GM21381 (cell line): ENCODE results near the gene FANCC.
A peak's percentile ranks its signal among the peaks of the same experiment; 100 is the strongest.
"Not testable (repeated sequence)": the region's sequence is repeated elsewhere in the genome, so short reads cannot be mapped to it uniquely, and the experiment has no call there.

Experiments
- ATAC-seq: cut with Tn5 transposase; IDR thresholded peaks from one replicate; pipeline ENCODE4 v1.9.1; 2021; ENCODE audit warnings: mild to moderate bottlenecking, moderate library complexity; ENCODE audit not compliant: unreplicated experiment

Gene FANCC

DNA sequence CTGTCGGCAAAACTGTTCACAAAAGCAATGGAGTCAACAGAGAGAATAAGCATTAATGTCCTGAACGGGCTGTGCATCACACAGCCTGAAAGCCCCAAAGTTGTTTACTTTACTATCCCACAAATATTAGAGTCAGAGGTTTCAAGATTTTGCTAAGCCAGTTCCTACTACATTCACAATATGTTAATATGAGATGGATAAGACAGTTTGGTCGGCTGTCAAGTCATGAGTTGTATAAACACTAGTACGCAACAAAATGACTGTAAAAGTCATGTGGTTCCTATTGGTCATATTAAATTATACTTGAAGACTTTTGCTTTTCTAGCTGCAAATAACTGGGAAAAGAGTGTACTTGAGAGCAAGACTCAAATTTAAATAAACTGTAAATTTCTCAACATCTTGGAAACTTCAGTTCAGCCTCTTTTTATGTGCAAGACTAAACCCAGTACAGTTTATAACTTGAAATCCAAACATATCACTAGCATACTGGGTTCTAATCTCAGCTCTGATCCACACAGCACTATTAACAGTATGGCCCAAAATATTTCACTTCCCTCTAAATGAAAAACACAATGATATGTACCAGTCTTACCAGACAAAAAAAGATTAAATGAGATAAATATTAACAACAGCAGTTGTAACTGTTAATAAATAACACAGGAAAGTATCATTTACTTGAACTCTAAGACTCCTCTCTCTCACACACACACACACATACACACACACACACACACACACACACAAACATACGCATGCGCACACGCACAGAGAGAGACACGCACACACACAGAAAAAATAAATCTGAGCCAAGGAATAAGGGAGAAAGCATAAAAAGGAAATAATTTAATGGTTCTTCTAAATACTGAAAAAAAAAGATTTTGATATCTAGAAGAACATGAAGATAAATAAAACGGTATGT, 33.1 kb downstream of the FANCC start:
- ATAC-seq: no peak

DNA sequence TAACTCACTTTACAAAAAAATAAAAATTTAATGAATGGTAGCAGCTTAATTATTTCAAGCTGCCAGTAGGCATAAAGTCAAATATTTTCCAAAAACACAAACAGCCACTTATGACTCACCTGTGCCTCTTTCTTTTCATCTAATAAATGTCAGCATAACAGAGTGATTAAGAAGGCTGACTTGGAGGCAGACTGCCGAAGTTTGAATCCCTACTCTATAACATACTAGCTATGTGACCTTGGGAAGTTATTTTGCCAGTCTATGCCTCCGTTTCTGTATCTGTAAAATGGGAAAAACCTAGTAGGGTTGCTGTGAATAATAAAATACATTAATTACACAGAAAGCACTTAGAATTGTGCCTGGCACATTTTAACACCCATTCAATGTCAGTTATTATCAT, 33.8 kb downstream of the FANCC start:
- ATAC-seq: no peak

DNA sequence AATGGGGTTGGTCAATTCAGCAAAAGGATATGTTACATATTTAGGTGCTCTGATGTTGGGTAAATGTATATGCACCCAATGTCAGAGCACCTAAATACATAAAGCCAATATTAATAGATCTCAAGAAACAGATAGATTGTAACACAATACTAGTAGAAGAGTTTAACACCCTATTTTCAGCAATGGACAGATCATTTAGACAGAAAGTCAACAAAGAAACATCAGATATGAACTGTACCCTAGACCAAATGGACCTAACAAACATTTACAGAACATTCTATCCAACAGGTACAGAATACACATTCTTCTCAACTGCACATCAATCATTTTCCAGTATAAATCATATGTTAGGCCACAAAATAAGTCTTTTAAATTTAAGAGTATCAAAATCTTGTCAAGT, 35.2 kb downstream of the FANCC start:
- no peak for ATAC-seq

DNA sequence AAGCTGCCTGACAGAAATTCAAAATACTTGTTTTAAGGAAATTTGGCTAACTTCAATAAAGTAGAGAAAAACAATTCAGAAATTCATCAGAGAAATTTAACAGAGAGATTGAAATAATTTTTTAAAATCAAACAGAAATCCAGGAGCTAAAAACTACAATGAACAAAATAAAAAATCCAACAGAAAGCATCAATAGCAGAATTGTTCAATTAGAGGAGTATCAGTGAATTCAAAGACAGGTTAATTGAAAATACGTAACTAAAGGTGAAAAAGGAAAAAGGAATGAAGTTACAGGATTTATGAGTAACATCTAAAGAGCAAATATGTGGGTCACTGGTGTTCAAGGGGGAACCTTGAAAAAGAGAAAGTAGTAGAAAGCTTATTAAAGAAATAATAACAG, 36.8 kb downstream of the FANCC start:
- ATAC-seq: no peak

DNA sequence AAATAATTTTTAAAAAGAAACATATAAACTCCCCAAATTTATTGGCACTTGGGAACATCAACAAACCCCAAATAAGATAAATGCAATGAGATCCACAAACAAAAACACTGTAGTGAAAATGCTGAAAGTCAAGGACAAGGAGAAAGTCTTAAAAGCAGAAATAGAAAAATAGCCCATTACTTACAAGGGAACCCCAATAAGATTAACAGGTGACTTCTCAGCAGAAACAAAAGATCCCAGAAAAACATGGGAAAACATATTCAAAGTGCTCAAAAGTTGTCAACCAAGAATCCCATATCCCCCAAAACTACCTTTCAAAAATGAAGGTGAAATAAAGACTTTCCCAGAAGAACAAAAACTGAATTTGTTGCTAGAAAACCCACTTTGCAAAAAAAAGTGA, 40.0 kb downstream of the FANCC start:
- no peak for ATAC-seq

DNA sequence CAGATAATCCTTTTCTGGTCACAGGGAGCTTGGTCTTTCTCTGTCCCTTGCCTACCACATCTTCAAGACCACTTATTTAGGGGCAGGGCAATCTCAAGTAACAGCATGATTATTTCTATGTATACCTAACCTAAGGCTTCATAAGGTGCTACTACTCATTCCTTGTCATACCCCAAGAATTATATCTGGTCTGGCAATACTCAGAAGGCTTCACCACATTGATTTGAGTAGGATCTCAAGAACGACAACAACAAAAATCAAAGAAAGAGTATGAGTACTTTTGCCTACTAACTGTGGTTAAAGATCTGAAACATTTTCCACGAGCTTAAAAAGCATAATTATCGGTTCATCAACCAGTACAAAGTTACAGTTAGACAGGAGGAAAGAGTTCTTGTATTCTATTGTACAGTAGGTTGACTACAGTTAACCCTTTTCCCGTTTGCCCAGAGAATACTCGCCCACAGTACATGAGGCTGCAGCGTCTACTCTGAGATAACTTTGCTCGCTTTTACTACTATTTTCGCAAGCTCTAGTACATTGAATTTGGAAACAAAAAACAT, 41.0 kb downstream of the FANCC start:
- no peak for ATAC-seq

DNA sequence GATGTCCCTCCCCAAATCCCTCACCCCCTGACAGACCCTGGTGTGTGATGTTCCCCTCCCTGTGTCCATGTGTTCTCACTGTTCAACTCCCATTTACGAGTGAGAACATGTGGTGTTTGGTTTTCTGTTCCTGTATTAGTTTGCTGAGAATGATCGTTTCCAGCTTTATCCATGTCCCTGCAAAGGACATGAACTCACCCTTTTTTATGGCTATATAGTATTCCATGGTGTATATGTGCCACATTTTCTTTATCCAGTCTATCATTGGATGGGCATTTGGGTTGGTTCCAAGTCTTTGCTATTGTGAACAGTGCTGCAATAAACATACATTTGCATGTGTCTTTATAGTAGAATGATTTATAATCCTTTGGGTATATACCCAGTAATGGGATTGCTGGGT, 43.3 kb downstream of the FANCC start:
- not testable (repeated sequence) for ATAC-seq

DNA sequence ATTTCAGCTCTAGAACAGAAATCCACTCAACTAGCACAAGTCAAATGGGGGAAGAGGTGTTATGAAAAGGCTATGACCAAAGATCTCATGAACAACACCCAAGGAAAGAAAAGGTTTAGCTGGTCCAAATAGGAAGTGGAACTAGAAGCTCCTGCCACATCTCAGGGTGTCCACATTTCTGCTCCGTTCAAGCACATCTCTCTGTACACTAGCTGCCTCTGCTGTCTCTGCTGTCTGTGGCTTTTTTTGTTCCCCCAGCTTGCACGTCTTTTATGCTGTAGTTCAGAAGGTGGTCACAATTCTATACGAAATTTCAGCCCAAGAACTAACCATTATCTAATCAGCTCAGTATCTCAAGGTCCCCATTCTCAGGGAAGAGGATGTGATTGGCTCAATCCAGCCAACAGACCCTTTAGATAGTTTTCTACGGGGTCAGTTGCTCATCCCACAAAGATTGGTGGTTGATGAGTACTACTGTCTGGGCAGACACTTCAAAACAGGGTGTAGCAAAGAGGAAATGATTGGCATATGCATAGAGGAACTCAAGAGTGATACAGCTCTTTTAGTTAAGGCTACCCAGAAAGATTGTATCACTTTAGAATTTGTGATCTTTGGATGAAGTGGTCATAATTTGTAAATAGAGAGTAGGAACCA, 44.0 kb downstream of the FANCC start:
- ATAC-seq: no peak

DNA sequence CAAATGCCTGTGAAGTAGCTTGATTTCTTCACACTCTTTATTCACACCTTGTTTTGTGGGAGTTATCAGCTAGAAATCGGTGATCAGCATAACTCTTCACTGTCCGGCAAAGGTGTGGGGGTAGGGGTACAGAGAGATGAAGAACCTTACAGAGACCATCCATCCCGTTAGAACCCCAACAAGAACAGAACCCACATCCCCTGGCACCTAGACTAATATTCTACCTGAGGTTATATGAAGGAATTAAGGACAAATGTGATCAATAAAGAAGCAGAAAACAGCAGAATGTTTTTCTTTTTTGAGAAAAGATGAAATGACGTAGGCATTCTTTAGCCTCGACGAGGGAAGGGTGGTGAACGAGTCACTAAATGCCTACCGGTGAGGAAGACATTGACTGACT, 44.7 kb downstream of the FANCC start:
- no peak for ATAC-seq

DNA sequence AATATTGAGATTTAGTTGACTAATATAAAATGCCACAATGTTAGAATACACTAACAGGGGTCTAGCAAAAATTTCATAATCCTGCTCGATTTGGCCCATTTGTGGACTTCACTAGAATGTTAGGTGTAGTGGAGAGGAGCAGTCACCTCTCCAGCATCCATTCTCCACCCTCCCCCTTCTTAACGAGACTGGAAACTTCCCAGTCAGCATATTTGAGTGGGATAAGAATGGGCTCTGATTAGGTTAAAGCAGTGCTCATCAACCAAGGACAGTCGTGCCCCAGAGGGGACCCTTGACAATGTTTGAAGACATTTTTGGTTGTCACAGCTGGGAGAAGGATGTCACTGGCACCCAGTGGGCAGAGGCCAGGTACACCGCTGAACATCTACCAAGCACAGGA, 46.7 kb downstream of the FANCC start:
- no peak for ATAC-seq

DNA sequence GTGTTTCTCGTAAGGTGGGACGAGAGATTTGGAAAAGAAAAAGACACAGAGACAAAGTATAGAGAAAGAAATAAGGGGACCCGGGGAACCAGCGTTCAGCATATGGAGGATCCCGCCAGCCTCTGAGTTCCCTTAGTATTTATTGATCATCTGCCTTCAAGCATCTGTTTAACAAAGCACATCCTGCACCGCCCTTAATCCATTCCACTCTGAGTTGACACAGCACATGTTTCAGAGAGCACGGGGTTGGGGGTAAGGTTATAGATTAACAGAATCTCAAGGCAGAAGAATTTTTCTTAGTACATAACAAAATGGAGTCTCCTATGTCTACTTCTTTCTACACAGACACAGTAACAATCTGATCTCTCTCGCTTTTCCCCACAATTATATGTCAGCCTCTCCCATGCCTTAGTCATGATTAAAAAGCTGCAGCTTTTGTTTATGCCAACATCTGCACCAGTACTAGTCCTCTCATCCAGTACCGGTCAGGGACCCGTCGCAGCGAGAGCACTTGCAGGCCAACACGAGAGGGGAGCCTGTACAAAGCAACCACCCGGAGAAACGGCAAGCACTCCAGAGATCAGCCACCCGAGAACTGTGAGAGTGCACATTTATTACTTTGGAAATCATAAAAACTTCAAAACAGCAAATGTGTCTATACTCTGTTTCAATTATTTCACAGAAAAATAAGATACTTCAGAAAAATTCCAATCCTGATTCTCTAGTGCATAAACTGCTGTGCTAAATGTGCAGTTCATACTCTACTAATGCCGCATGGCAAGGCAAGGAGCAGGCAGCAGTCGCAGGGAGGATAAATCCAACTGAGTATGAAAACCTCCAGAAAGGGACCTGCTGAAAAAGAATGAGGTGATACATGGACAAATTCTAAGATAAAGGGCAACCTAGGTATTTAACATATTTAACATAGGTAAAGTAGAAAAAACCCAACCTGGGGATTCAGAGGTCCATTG, 47.4 kb downstream of the FANCC start:
- ATAC-seq: not testable (repeated sequence)

DNA sequence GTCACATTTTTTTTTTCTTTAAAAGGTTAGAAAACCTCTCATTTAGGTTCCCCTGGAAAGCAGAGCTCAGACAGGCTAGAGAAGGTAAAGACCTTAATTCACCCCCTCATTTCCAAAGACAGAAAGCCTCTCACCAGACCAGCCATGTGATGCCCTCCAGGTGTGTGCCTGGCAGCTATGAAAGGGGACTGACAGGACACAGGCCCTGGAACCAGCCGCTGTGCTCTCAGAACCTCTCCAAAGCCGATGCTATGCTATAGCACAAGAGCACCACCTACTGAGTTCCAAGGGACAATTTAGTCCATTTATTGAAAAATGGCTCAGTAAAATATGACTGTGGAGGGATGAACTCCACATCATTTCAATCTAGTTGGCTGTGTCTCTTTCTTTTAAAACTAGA, 48.8 kb downstream of the FANCC start:
- no peak for ATAC-seq

DNA sequence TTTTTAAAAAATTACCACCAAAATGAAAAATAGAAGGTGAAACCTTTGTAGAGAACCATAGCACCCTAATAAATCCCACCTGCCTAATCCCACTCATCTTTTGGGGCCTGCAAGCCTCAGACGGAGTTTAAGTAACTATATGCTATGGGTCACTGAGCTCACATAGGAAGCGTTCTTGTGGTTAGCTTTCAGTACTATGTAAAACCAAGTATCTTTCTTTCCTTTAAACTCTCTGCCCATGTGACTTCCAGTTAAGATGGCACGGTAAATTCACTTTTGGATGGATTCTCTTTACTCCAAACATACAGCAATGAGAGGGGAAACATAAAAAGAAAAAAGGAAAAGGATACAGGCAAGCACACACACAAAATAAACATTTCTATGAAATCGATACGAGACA, 50.9 kb downstream of the FANCC start:
- ATAC-seq: peak; percentile 81

DNA sequence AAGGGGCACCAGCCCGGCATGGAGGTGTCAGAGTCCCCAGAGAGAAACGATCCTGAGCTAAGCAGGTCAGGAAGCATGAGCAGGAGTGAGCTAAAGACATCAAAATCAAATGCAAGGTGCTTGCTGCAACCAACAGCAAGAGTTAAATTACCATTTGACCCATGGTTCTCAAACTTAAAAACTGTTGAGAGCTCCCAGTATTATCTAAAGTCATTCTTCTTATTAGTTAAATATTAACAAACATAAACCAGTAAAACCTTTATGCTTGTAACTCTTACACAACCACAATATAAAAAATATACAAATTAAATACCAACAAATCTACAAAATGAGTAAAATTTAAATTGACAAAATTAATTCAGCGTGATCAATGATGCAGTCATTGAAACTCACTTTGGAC, 51.5 kb downstream of the FANCC start:
- ATAC-seq: no peak

DNA sequence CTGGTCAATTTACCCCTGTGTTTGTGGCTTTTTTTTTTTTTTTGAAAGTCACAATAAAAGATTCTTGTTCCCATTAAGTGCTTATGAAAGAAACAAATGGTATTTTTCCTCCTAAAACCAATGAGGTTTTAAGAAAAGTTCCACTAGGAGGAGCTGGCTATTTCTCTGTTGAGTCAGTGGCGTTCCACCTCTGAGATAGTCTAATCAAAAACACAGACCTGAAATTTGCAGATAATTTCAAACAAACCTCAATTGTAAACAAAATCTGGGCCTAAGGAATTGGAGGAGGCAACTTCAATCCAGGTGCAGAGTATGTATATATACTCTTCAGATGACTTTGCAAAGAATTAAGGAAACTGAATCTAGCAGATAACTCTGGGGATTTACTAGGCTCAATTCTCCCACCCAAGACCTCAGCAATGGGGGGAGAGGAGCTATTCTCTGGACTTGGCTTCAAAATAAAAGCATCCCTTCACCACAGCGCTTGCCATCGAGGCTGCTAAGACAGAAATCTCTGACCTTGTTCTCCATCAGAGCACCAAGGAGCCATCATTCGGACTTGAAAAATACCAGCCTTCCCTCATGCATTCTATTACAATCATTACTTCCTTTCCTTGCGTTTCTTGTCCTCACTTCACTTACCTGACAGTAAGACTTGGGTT, 52.4 kb downstream of the FANCC start:
- ATAC-seq: no peak

DNA sequence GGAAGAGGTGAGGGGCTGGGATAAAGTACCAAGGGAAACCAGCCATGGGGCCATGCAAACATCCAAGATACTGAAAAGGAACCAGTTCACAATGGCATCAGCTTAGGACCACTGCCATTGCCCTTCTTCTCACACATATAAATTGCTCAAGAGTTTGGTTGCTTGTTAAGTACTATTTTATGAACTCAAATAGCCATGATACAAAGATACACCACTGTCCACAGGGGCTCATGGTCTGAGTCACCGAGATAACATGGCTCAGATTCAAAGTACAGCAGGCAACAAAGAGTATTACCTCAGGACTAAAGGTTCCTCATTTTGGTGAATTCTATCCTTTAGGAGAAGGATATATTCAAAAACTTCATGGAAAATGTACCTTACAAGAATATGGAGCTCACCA, 55.6 kb downstream of the FANCC start:
- ATAC-seq: no peak

DNA sequence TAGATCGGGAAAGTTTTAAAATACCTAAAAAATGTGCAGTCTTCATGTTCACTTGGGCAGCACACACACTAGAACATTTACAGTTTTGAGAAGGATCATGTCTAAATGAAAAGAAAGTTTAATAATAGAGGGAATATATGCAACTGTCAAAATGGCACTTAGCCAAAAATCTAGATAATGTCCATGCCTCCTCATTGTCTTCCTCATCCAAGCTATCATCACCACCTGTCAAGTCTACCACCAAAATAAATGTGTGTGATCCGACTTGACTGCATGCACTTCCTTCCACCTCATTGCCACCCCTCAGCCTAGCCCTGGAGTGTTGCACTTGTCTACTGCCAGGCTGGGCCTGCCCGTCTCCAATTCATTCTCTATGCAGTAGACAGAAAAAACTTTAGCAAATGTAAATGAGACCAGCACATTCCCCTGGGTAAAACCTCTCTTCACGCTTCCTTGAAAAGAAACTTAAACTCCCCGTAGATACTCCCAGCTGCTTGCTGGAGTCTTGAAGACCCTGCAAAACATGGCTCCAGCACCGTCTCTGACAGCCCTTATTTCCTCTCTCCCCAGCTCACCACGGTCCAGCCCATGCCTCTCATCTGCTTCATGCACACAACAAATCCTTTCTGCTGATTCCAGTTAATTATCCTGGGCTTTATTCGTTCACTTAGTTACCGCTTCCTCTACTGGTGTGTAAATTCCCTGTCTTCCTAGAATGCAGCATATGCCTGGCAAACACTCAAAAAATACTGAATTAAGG, 66.9 kb downstream of the FANCC start:
- ATAC-seq: no peak

DNA sequence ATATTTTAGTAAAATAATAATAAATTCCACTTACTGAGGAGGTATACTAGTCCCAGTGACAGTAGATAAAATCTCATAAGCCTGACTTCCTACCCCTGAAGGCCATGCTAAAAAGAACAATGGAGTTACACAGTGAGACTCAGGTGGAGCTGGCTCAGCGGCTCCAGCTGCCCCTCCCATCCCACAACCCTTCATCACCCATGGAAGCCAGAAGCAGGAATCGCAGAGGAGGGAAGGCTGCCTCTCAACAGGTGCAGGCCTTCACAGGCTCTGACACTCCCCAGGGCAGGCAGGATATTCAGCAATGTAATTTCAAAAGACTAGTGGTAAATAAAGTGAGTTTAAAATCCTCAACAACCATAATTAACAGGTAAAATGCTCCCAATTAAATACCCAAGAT, 67.5 kb downstream of the FANCC start:
- ATAC-seq: no peak

DNA sequence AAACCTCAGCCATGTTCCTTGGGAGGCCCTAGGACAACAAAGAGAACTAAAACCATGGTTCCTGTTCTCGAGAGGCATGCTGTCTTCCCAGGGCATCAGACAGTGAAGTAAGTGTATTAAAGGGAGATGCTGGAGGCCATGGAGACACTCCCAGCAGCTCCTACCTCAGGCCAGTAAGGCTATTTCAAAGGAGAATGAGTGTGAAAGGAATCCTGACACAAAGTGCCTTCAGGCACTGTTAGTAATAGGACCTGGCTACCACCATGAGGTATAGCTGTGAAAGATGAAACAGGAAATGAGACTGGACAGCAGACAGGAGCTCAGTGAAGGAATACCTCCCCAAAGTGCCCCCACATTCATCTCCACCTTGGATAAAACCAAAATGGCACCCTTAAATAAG, 71.0 kb downstream of the FANCC start:
- ATAC-seq: no peak

DNA sequence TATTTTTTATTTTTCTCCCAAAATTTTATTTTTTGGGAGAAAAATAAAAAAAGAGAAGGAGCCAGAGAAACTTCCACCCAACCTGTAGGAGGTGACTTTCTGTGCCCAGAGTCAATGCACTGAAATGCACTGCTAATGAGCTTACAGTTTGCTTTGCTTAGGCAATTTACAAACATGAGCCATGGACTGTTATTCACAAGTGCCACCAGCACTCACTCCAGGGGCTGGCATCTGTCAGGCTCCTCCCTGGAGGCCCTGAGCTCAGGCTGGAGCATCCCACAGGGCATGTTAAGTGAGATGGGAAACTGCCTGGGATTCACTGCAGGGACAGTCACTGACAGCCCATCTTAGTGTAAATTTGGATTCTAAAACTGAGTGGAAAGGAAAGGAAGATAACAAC, 74.9 kb downstream of the FANCC start:
- no peak for ATAC-seq
